ENCODE measurements around the gene RNF38.

DNA sequence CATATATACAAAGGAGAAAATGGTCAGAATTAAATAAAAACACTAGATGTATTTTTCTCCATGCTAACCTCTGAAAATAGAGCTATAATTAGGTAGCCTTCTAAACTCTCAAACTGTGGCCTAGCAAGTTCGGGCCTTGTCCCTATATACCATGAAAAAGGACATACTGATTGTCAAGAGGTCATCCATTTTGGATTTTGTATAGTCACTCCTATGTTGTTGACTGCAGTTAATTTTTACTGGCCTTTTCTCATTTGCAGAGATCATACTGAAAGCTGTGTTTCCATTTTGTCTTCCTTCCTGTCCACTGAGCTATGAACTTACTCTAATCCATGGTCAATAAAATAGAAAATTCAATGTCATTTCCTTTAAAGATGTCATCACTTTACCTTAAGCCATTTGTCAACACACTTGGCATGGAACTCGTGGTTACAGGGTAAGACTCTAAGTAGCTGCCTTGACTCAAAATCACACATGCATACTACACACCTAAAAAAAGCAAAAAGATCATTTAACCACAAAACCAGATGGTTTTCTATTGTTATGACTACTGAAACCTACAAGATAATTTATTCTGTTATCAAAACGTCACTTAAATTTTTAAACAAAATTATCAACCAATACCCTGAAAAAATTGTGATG lies 58.0 kb downstream of the RNF38 start:
- TF ChIP-seq, protein P1, sequence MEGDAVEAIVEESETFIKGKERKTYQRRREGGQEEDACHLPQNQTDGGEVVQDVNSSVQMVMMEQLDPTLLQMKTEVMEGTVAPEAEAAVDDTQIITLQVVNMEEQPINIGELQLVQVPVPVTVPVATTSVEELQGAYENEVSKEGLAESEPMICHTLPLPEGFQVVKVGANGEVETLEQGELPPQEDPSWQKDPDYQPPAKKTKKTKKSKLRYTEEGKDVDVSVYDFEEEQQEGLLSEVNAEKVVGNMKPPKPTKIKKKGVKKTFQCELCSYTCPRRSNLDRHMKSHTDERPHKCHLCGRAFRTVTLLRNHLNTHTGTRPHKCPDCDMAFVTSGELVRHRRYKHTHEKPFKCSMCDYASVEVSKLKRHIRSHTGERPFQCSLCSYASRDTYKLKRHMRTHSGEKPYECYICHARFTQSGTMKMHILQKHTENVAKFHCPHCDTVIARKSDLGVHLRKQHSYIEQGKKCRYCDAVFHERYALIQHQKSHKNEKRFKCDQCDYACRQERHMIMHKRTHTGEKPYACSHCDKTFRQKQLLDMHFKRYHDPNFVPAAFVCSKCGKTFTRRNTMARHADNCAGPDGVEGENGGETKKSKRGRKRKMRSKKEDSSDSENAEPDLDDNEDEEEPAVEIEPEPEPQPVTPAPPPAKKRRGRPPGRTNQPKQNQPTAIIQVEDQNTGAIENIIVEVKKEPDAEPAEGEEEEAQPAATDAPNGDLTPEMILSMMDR (IDR thresholded peaks at IDR 0.05), result no peak
- TF ChIP-seq POLR2A (IDR thresholded peaks at IDR 0.05), result no peak
